IgD-negative memory B cell (primary cell): ENCODE measurements around the gene ATRN. TPM values are rescaled to one million over a fixed set of nuclear protein-coding genes. Genes with fewer than 3 reads are reported as not detected.
"Not testable (repeated sequence)": the region's sequence is repeated elsewhere in the genome, so short reads cannot be mapped to it uniquely, and the experiment has no call there.

Source experiments
- H3K27ac Mint-ChIP-seq, 3 donors: one replicate each; pipeline ENCODE4 v1.8.0; 2020 to 2022; ENCODE audit warnings: mild to moderate bottlenecking in 3 of 3, mixed read lengths in 3 of 3, moderate library complexity in 1 of 3
- H3K27me3 Mint-ChIP-seq: one replicate; pipeline ENCODE4 v1.8.0; 2021; ENCODE audit warnings: mixed read lengths
- H3K36me3 Mint-ChIP-seq: one replicate; pipeline ENCODE4 v1.8.0; 2020; ENCODE audit warnings: mild to moderate bottlenecking, mixed read lengths
- H3K4me1 Mint-ChIP-seq, 3 donors: one replicate each; pipeline ENCODE4 v1.8.0; 2020 to 2022; ENCODE audit warnings: mixed read lengths in 3 of 3, mild to moderate bottlenecking in 1 of 3
- H3K4me3 Mint-ChIP-seq, 4 donors: one replicate each; pipeline ENCODE4 v1.8.0; 2020 to 2022; ENCODE audit warnings: mild to moderate bottlenecking in 4 of 4, mixed read lengths in 4 of 4, moderate library complexity in 3 of 4
- H3K9me3 Mint-ChIP-seq, 3 donors: one replicate each; pipeline ENCODE4 v1.8.0; 2020 to 2021; ENCODE audit warnings: mixed read lengths in 3 of 3, mild to moderate bottlenecking in 1 of 3
- polyA plus RNA-seq: library from polyadenylated mRNA; unstranded; fragments of 300-500 nt; fragmentation: Illumina TruSeq; gene quantifications from one replicate; pipeline ENCODE4 v1.2.3, GENCODE V29; 2021

ATRN gene
- 7.7 TPM for polyA plus RNA-seq

GRCh38 chr20:3470627-3471396 lies at the start of gene ATRN:
Gene ATRN (plus strand): TSS chr20:3471018. CDS start chr20:3471108, 90 bp downstream.
- H3K27me3 Mint-ChIP-seq: peaks cover 5% of the 10 kb centered on the region
- H3K27ac Mint-ChIP-seq: peak within 1 kb of the TSS; percentile 82 to 92 (median 90)
- H3K36me3 Mint-ChIP-seq: no peaks in the 10 kb centered on the region
- H3K4me1 Mint-ChIP-seq: peaks cover 28 to 32% (median 28%) of the 10 kb centered on the region in 3 donors
- no peaks in the 10 kb centered on the region for H3K9me3 Mint-ChIP-seq
- peak within 1 kb of the TSS; percentile 88 to 96 (median 93) for H3K4me3 Mint-ChIP-seq

GRCh38 chr20:3421985-3422384 lies 48.8 kb upstream of the ATRN start:
- no peak overlapping the region for H3K4me3 Mint-ChIP-seq
- H3K27ac Mint-ChIP-seq: no peak overlapping the region
- H3K36me3 Mint-ChIP-seq: no peaks in the 10 kb centered on the region
- H3K9me3 Mint-ChIP-seq: no peaks in the 10 kb centered on the region
- peaks cover 0 to 4% (median 2%) of the 10 kb centered on the region in 3 donors for H3K4me1 Mint-ChIP-seq
- H3K27me3 Mint-ChIP-seq: no peaks in the 10 kb centered on the region

- Mint-ChIP-seq H3K4me3 (no peak overlapping the region), H3K9me3 (no peaks in the 10 kb centered on the region), H3K27me3 (no peaks in the 10 kb centered on the region), H3K36me3 (no peaks in the 10 kb centered on the region), H3K27ac (no peak overlapping the region), H3K4me1 (peaks cover 0 to 4% (median 2%) of the 10 kb centered on the region in 3 donors)
Measured at GRCh38 chr20:3423126-3423525, 47.7 kb upstream of the ATRN start.

- Mint-ChIP-seq H3K4me1 (peaks cover 4 to 11% (median 6%) of the 10 kb centered on the region in 3 donors), H3K4me3 (peak overlapping the region in 2 of 4 donors; percentile 29 to 72)
- H3K9me3 Mint-ChIP-seq, H3K27me3 Mint-ChIP-seq, H3K27ac Mint-ChIP-seq, H3K36me3 Mint-ChIP-seq: not testable (repeated sequence)
Measured at GRCh38 chr20:3426766-3427165, 44.1 kb upstream of the ATRN start.

- Mint-ChIP-seq H3K4me1 (peaks cover 4 to 11% (median 5%) of the 10 kb centered on the region in 3 donors), H3K4me3 (peak overlapping the region in 2 of 4 donors; percentile 51 to 63), H3K27me3 (no peaks in the 10 kb centered on the region), H3K36me3 (peaks cover 3% of the 10 kb centered on the region), H3K9me3 (no peaks in the 10 kb centered on the region), H3K27ac (peak overlapping the region in 2 of 3 donors; percentile 16 to 60)
Measured at GRCh38 chr20:3430376-3431069, 40.3 kb upstream of the ATRN start.

GRCh38 chr20:3431109-3431508 lies 39.7 kb upstream of the ATRN start:
- H3K4me1 Mint-ChIP-seq: peaks cover 4 to 11% (median 5%) of the 10 kb centered on the region in 3 donors
- H3K4me3 Mint-ChIP-seq: no peak overlapping the region
- H3K36me3 Mint-ChIP-seq: peaks cover 3% of the 10 kb centered on the region
- H3K27me3 Mint-ChIP-seq: no peaks in the 10 kb centered on the region
- H3K27ac Mint-ChIP-seq: no peak overlapping the region
- H3K9me3 Mint-ChIP-seq: no peaks in the 10 kb centered on the region

- Mint-ChIP-seq H3K4me1 (peaks cover 4 to 11% (median 5%) of the 10 kb centered on the region in 3 donors), H3K4me3 (no peak overlapping the region), H3K27me3 (peaks cover 1% of the 10 kb centered on the region), H3K36me3 (peaks cover 3% of the 10 kb centered on the region), H3K27ac (no peak overlapping the region), H3K9me3 (no peaks in the 10 kb centered on the region)
Measured at GRCh38 chr20:3432844-3433243, 38.0 kb upstream of the ATRN start.

- no peak overlapping the region for H3K27ac Mint-ChIP-seq
- no peaks in the 10 kb centered on the region for H3K9me3 Mint-ChIP-seq
- peaks cover 3% of the 10 kb centered on the region for H3K36me3 Mint-ChIP-seq
- H3K27me3 Mint-ChIP-seq: peaks cover 6% of the 10 kb centered on the region
- no peak overlapping the region for H3K4me3 Mint-ChIP-seq
- H3K4me1 Mint-ChIP-seq: peaks cover 4 to 11% (median 5%) of the 10 kb centered on the region in 3 donors
Measured at GRCh38 chr20:3433744-3434143, 37.1 kb upstream of the ATRN start.

- Mint-ChIP-seq H3K27me3 (peaks cover 6% of the 10 kb centered on the region), H3K4me1 (peaks cover 4 to 9% (median 5%) of the 10 kb centered on the region in 3 donors), H3K36me3 (peaks cover 3% of the 10 kb centered on the region), H3K27ac (no peak overlapping the region), H3K9me3 (no peaks in the 10 kb centered on the region), H3K4me3 (no peak overlapping the region)
Measured at GRCh38 chr20:3434232-3434631, 36.6 kb upstream of the ATRN start.

GRCh38 chr20:3436864-3437574 lies 33.8 kb upstream of the ATRN start:
- H3K27ac Mint-ChIP-seq: no peak overlapping the region
- peaks cover 6% of the 10 kb centered on the region for H3K27me3 Mint-ChIP-seq
- H3K4me3 Mint-ChIP-seq: no peak overlapping the region
- H3K4me1 Mint-ChIP-seq: no peaks in the 10 kb centered on the region
- no peaks in the 10 kb centered on the region for H3K9me3 Mint-ChIP-seq
- peaks cover 6% of the 10 kb centered on the region for H3K36me3 Mint-ChIP-seq

- Mint-ChIP-seq H3K36me3 (no peaks in the 10 kb centered on the region), H3K9me3 (no peaks in the 10 kb centered on the region), H3K4me1 (no peaks in the 10 kb centered on the region), H3K27me3 (peaks cover 14% of the 10 kb centered on the region), H3K4me3 (no peak overlapping the region), H3K27ac (no peak overlapping the region)
Measured at GRCh38 chr20:3446779-3447178, 24.0 kb upstream of the ATRN start.

- no peaks in the 10 kb centered on the region for H3K4me1 Mint-ChIP-seq
- H3K9me3 Mint-ChIP-seq: no peaks in the 10 kb centered on the region
- H3K27ac Mint-ChIP-seq: no peak overlapping the region
- no peak overlapping the region for H3K4me3 Mint-ChIP-seq
- peaks cover 14% of the 10 kb centered on the region for H3K27me3 Mint-ChIP-seq
- H3K36me3 Mint-ChIP-seq: no peaks in the 10 kb centered on the region
Measured at GRCh38 chr20:3447321-3447720, 23.5 kb upstream of the ATRN start.

GRCh38 chr20:3449319-3449718 lies 21.5 kb upstream of the ATRN start:
- H3K4me3 Mint-ChIP-seq: no peak overlapping the region
- H3K27ac Mint-ChIP-seq: no peak overlapping the region
- H3K36me3 Mint-ChIP-seq: no peaks in the 10 kb centered on the region
- H3K4me1 Mint-ChIP-seq: no peaks in the 10 kb centered on the region
- H3K9me3 Mint-ChIP-seq: no peaks in the 10 kb centered on the region
- H3K27me3 Mint-ChIP-seq: peaks cover 14% of the 10 kb centered on the region

GRCh38 chr20:3452136-3452535 lies 18.7 kb upstream of the ATRN start:
- Mint-ChIP-seq H3K4me3 (no peak overlapping the region), H3K27me3 (peaks cover 16% of the 10 kb centered on the region), H3K27ac (no peak overlapping the region)

GRCh38 chr20:3452690-3453089 lies 18.1 kb upstream of the ATRN start:
- peaks cover 15% of the 10 kb centered on the region for H3K27me3 Mint-ChIP-seq
- H3K9me3 Mint-ChIP-seq: no peaks in the 10 kb centered on the region
- no peaks in the 10 kb centered on the region for H3K4me1 Mint-ChIP-seq
- no peak overlapping the region for H3K4me3 Mint-ChIP-seq
- H3K36me3 Mint-ChIP-seq: no peaks in the 10 kb centered on the region
- peak overlapping the region in 1 of 3 donors; percentile 12 for H3K27ac Mint-ChIP-seq

More at GRCh38 chr20:3452136-3452535, 18.7 kb upstream of the ATRN start:
- Mint-ChIP-seq H3K4me1 (no peaks in the 10 kb centered on the region), H3K36me3 (no peaks in the 10 kb centered on the region), H3K9me3 (no peaks in the 10 kb centered on the region)
